Lung (tissue), 12 donors: ENCODE data around the gene NPPA. TPM values are rescaled to one million over a fixed set of nuclear protein-coding genes. Genes with fewer than 3 reads are reported as not detected.
A peak's percentile ranks its signal among the peaks of the same experiment; 100 is the strongest.

Source experiments
- ATAC-seq: fragments of 200-7000 bp; cut with Tn5 transposase; one replicate; pipeline ENCODE4 v1.9.1; 2020; ENCODE audit warnings: moderate number of reproducible peaks; ENCODE audit not compliant: insufficient read depth, low FRiP score
- DNase-seq, 3 donors: peaks; one replicate each; pipeline ENCODE4 v3.0.0-alpha.2; 2013 to 2017
- H3K27ac ChIP-seq, 2 donors: one replicate each; pipeline ENCODE4 v1.5.1; 2013; ENCODE audit warnings: mild to moderate bottlenecking in 2 of 2, moderate library complexity in 2 of 2, control low read depth in 1 of 2, inconsistent platforms in 1 of 2, low read depth in 1 of 2, low read length in 1 of 2
- H3K27me3 ChIP-seq, 3 donors: one replicate each; pipeline ENCODE4 v1.5.1; 2013; ENCODE audit warnings: low read length in 2 of 3; ENCODE audit not compliant: control insufficient read depth in 3 of 3, insufficient read depth in 3 of 3
- H3K36me3 ChIP-seq, 4 donors: one replicate each; pipeline ENCODE4 v1.5.1; 2013; ENCODE audit warnings: low read length in 4 of 4, mild to moderate bottlenecking in 1 of 4, moderate library complexity in 1 of 4; ENCODE audit not compliant: control insufficient read depth in 4 of 4, insufficient read depth in 4 of 4
- H3K4me1 ChIP-seq, 5 donors: one replicate each; pipeline ENCODE4 v1.5.1; 2013; ENCODE audit warnings: low read length in 5 of 5, mild to moderate bottlenecking in 2 of 5, moderate library complexity in 1 of 5; ENCODE audit not compliant: control insufficient read depth in 5 of 5, insufficient read depth in 5 of 5
- H3K4me3 ChIP-seq: one replicate; pipeline ENCODE4 v1.5.1; 2013; ENCODE audit warnings: mild to moderate bottlenecking, control low read depth, moderate library complexity
- H3K9ac ChIP-seq, 2 donors: one replicate each; pipeline ENCODE4 v1.5.1; 2013; ENCODE audit warnings: low read length in 2 of 2, control low read depth in 1 of 2; ENCODE audit not compliant: insufficient read depth in 1 of 2
- H3K9me3 ChIP-seq, 4 donors: one replicate each; pipeline ENCODE4 v1.5.1; 2013; ENCODE audit warnings: low read length in 3 of 4, mild to moderate bottlenecking in 1 of 4, moderate library complexity in 1 of 4; ENCODE audit not compliant: control insufficient read depth in 4 of 4, insufficient read depth in 3 of 4
- WGBS, 2 donors: extraction: QIAGEN DNeasy Blood & Tissue Kit; methylation state at CpG; one replicate each; pipeline ENCODE4 v1.1.7; 2013; 5-methylcytosine and 5-hydroxymethylcytosine counted together
- polyA plus RNA-seq, 2 donors: library from polyadenylated mRNA; stranded (reverse); fragments of 200-250 nt; gene quantifications; one replicate each; pipeline ENCODE4 v1.2.1, GENCODE V29; 2013
- total RNA-seq, 2 donors: library from RNA; depleted of rRNA in 1 of 2; stranded (reverse); fragments of >200 nt in 1 of 2; gene quantifications; one replicate each; pipeline ENCODE4 v1.2.1, GENCODE V29; 2014 to 2021
- TF ChIP-seq, protein P1 (sequence below): IDR thresholded peaks from 2 replicates; pipeline ENCODE4 v1.5.1; 2012; ENCODE audit warnings: mild to moderate bottlenecking; ENCODE audit errors: control extremely low read depth, extremely low read depth
- donor health status: control.
- donor health status: control.
- donor health status: Bipolar disorder and iron deficiency.
- donor health status: healthy.
- donor health status: DM: yes; HTN: yes; CAD: no.

The NPPA gene
- total and polyA plus RNA-seq, 4 donors = 0.81 to 19.8 (median 6.7) TPM; not detected in 1

DNA sequence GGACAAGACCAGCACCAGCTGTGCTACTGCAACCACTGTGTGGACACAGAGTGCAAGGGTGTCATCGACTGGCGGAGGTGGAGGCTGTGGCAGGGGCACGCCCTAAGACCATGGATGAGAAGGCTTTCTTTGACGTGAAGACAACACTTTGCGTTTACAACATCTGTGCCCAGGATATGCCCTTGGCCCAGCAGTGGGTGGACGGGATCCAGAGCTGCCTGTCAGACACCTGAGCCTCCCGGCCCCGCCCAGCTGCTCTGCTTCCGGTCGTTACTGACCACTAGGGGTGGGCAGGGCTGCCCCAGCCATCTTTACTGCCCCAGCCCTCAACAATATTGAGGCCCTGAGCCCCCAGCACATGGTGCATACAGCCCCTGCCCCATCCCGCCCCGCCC, 32.6 kb upstream of the NPPA start:
- TF ChIP-seq, protein P1, sequence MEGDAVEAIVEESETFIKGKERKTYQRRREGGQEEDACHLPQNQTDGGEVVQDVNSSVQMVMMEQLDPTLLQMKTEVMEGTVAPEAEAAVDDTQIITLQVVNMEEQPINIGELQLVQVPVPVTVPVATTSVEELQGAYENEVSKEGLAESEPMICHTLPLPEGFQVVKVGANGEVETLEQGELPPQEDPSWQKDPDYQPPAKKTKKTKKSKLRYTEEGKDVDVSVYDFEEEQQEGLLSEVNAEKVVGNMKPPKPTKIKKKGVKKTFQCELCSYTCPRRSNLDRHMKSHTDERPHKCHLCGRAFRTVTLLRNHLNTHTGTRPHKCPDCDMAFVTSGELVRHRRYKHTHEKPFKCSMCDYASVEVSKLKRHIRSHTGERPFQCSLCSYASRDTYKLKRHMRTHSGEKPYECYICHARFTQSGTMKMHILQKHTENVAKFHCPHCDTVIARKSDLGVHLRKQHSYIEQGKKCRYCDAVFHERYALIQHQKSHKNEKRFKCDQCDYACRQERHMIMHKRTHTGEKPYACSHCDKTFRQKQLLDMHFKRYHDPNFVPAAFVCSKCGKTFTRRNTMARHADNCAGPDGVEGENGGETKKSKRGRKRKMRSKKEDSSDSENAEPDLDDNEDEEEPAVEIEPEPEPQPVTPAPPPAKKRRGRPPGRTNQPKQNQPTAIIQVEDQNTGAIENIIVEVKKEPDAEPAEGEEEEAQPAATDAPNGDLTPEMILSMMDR = no peak
- DNase-seq (no peak), ATAC-seq (no peak)
- H3K36me3 ChIP-seq = no peaks in the 10 kb centered on the region
- no peak overlapping the region for H3K9ac ChIP-seq
- 70 to 81% methylated on average over 12 of the region's 12 CpGs for WGBS, 2 donors
- H3K4me3 ChIP-seq = no peak overlapping the region
- peaks cover 8 to 32% (median 11%) of the 10 kb centered on the region in 5 donors for H3K4me1 ChIP-seq
- H3K27ac ChIP-seq = peak overlapping the region in 1 of 2 donors; percentile 90
- no peaks in the 10 kb centered on the region for H3K9me3 ChIP-seq
- peaks cover 0 to 4% (median 0%) of the 10 kb centered on the region in 3 donors for H3K27me3 ChIP-seq

DNA sequence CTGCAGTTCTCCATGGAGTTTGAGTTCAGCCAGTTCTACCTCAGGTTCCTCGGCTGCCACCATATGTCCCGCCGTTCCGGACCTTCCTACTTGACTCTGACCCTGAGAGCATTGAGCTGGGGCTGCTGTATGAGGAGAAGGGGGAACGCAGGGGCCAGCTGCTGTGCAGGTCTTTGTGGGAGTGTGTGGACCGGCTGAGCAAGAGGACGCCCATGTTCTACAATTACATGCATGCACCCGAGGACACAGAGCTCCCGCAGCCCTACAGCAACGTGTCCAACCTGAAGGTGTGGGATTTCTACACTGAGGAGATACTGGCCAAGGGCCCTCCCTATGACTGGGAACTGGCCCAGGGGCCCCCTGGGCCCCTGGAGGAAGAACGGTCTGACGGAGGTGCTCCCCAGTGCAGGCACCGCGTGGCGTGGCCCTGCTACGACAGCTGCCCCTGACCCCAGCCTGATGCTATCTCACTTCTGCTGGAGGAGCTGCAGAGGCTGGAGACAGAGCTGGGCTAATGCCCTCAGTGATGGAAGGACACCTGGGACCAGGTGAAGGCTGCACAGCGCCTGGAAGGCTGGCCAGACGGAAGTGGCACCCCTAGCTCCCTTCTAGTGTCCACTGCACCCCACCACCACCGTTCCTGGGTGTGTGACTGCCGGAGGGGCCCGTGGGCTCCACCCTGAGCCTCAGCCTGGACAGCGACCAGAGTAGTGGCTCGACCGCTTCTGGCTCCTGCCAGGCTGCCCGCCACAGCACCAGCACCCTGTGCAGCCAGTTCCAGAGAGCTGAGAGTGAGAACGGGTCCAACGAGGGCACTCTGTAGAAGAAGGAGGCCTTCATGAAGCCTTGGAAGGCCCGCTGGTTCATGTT, 32.0 kb upstream of the NPPA start:
- no peak for DNase-seq
- H3K4me1 ChIP-seq = peaks cover 8 to 32% (median 10%) of the 10 kb centered on the region in 5 donors
- no peaks in the 10 kb centered on the region for H3K36me3 ChIP-seq

DNA sequence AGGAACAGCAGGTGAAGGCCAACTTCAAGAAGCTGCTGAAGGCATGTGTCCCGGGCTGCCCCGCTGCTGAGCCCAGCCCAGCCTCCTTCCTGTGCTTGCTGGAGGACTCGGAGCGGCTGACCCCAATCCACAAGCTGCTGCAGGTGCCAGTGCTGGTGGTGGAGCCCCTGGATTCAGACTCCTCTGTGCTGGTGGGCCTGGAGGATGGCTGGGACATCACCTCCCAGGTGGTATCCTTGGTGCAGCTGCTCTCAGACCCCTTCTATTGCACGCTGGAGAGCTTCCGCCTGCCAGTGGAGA, 31.3 kb upstream of the NPPA start:
- DNase-seq = no peak
- TF ChIP-seq, protein P1 = no peak
- no peak overlapping the region for H3K4me3 ChIP-seq
- H3K36me3 ChIP-seq = no peaks in the 10 kb centered on the region
- no peak overlapping the region for H3K9ac ChIP-seq
- no peaks in the 10 kb centered on the region for H3K9me3 ChIP-seq
- no peak overlapping the region for H3K27ac ChIP-seq
- WGBS, 2 donors = 85 to 94% methylated on average over 6 of the region's 6 CpGs
- H3K4me1 ChIP-seq = peaks cover 9 to 32% (median 10%) of the 10 kb centered on the region in 5 donors
- H3K27me3 ChIP-seq = peaks cover 0 to 4% (median 0%) of the 10 kb centered on the region in 3 donors
- no peak for ATAC-seq

More for the DNA sequence above, 32.0 kb upstream of the NPPA start:
- no peak overlapping the region for H3K4me3 ChIP-seq
- peaks cover 0 to 4% (median 0%) of the 10 kb centered on the region in 3 donors for H3K27me3 ChIP-seq
- TF ChIP-seq, protein P1 = no peak
- WGBS, 2 donors = 80 to 91% methylated on average over 27 to 28 of the region's 28 CpGs
- no peaks in the 10 kb centered on the region for H3K9me3 ChIP-seq
- no peak overlapping the region for H3K9ac ChIP-seq
- H3K27ac ChIP-seq = peak overlapping the region in 1 of 2 donors; percentile 90
- no peak for ATAC-seq
